GDM1 (cell line): ENCODE measurements around the gene ZFAND5.

Experiments
- DNase-seq: peaks from one replicate; lab custom pipeline; 2025; lab: John Stamatoyannopoulos, UW

The ZFAND5 gene

GRCh38 chr9:72322678-72323077, 42.3 kb downstream of the ZFAND5 start:
- no peak for DNase-seq

GRCh38 chr9:72322259-72322658, 42.7 kb downstream of the ZFAND5 start:
- DNase-seq: no peak

- no peak for DNase-seq
These were observed 49.3 kb downstream of the ZFAND5 start for GRCh38 chr9:72315510-72316311.

DNA sequence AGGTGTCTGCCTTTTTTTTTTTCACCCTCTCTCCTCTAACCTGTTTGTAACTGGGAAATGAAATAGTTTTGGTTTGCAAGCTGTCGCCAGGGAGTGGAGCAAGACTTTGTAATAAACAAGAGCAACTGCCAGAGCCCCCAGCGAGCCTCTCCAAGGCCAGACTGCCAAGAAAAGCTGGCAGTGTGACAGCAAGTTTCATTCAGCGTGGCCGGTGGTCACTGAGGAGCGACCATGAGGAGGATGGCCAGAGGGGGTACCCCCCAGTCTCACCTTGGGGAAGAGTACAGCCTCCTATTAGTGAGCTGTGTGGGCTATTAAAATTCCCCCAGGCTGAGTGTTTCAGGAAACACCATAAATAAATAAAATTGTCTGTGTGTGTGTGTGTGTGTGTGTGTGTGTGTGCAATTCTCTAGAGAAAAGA, 49.9 kb downstream of the ZFAND5 start:
- DNase-seq: no peak

DNA sequence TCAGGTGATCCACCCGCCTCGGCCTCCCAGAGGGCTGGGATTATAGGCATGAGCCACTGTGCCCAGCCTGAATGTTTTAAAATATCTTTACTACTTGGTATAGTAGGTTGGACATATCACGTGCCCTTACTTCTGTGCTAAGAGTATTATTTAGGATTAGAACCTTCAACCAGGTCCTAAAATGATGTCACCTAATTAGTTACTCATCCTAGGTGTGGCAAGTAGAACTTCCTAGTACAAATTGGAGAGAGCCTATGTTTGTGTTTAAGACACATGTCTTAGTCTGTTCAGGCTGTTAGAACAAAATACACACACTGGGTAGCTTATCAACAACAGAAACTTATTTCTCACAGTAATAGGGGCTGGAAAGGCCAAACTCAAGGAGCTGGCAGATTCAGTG, 51.5 kb downstream of the ZFAND5 start:
- DNase-seq: no peak

DNA sequence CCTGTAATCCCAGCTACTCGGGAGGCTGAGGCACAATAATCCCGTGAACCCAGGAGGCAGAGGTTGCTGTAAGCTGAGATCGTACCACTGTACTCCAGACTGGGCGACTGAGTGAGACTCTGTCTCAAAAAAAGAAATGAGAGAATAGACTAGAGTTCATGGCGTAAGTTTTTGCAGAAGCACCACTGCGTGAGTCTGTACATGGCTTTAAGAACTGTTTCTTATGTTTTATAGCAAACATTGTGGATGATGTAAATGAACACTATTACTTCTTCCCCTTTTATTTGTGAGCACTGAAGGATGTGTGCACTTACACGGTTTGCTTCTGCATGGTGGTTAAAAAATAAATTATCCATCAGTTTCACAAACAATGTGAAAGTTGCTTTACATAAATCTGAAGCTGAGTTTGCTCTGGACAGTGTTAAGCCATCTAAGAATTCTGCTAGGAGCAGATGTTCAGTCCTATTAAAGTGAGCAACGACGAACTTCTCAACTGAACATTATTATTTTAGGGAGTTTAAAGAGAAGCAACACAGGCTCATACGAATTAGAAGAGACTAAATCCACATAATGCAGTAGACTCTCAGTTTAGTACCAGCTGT, 52.5 kb downstream of the ZFAND5 start:
- no peak for DNase-seq

- no peak for DNase-seq
These were observed 55.5 kb downstream of the ZFAND5 start for GRCh38 chr9:72309364-72310133.

- no peak for DNase-seq
These were observed 58.2 kb downstream of the ZFAND5 start for GRCh38 chr9:72306761-72307160.

DNA sequence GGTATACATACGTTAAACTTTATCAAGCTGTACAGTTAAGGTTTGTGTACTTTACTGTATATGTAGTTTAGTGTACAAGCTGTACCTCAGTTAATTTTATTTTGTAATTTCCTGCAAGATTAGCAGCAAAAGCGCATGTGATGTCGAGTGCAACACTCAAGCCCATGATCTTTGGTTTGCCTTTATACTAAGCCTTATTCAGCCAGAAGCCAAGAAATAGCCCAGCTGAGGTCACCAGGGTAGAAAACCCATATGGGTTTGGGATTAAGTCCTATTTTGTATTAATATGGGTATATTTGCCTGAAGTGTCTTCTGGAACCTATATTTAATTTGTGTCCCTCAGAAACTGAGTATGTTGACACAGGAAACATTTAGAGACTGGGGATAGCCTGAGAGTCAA, 59.3 kb downstream of the ZFAND5 start:
- no peak for DNase-seq

GRCh38 chr9:72305102-72305546, 59.9 kb downstream of the ZFAND5 start:
- DNase-seq: no peak

DNA sequence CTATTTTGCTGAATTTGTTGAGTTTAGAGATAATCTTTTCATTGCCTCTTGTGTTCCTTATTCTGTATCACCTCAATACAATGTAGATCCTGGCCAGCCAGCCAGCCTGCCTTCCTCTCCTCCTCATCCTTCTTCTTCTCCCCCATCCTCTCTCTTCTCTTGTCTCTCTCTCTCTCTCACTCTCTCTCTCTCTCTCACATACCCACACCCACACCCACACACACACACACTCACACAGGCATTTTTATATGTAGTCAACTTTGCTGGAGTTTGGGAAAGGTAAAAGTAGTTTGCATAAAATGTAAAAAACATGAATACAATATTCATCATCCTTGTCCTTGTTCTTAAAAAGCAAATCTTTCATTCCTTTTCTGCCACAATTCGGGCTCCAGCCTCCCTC, 60.5 kb downstream of the ZFAND5 start:
- DNase-seq: no peak
